ENCODE measurements around the gene SH2D3A. TPM values are rescaled to one million over a fixed set of nuclear protein-coding genes. Genes with fewer than 3 reads are reported as not detected.

The SH2D3A gene
- total and polyA plus RNA-seq, 2 donors (not counting 1 experiment from before 2014, with no cell fraction given), result 36.1 to 54.1 TPM

GRCh38 chr19:6725513-6726231, 41.6 kb downstream of the SH2D3A start:
- intact Hi-C loops (cut with micrococcal nuclease), result loop anchor here (10.0 kb wide), 1 partner anchor 51 kb away; the partner anchor contains the start of gene TNFSF14
- peaks cover 0 to 3% (median 0%) of the 10 kb centered on the region in 3 donors for H3K9me3 ChIP-seq (ENCODE audit: control extremely low read depth in 1 of 3, control insufficient read depth in 2 of 3, insufficient read depth in 1 of 3, low read length in 2 of 3)
- H3K4me3 Mint-ChIP-seq, result no peak overlapping the region

More at GRCh38 chr19:6725513-6726231, 41.6 kb downstream of the SH2D3A start:
- H3K4me1 ChIP-seq (ENCODE audit: control insufficient read depth in 2 of 2, insufficient read depth in 2 of 2, low read length in 2 of 2), result peaks cover 57 to 58% of the 10 kb centered on the region in 2 donors
- CTCF ChIA-PET, result interaction anchor here (1.4 kb wide), 1 partner anchor 11 kb away, joined by 3 read pairs; no protein-coding TSS in a partner anchor
- H3K27me3 ChIP-seq (replicated peaks in 1 of 4; ENCODE audit: control extremely low read depth in 1 of 4, control insufficient read depth in 3 of 4, insufficient read depth in 4 of 4, low read length in 3 of 4), result no peaks in the 10 kb centered on the region
- Mint-ChIP-seq H3K9me3 (ENCODE audit: insufficient read depth) (no peaks in the 10 kb centered on the region), H3K27ac (peak overlapping the region; percentile 83), H3K4me1 (peaks cover 67% of the 10 kb centered on the region), H3K27me3 (no peaks in the 10 kb centered on the region)
- no peaks in the 10 kb centered on the region for H3K79me2 ChIP-seq (ENCODE audit: control insufficient read depth, insufficient read depth, low read length)
- H4K20me1 ChIP-seq (ENCODE audit: control insufficient read depth, insufficient read depth, low read length, poor library complexity, severe bottlenecking), result no peaks in the 10 kb centered on the region
- DNase-seq (no peak), ATAC-seq (ENCODE audit: low read depth) (no peak)
- peak overlapping the region; percentile 42 for H3K4me2 ChIP-seq (replicated peaks; ENCODE audit: low read depth, low read length, poor library complexity, severe bottlenecking)
- no peak for TF ChIP-seq EZH2 (IDR thresholded peaks at IDR 0.05; ENCODE audit: borderline replicate concordance, insufficient read depth, low read depth, low read length, poor library complexity, severe bottlenecking)
- TF ChIP-seq CTCF (IDR thresholded peaks at IDR 0.05), result no peak
- no peak overlapping the region for H3K9ac ChIP-seq (ENCODE audit: low read length)
- H3K4me3 ChIP-seq (ENCODE audit: control extremely low read depth in 1 of 5, extremely low read depth in 1 of 5, insufficient read depth in 1 of 5, low read depth in 2 of 5, low read length in 4 of 5), result no peak overlapping the region
- H3K36me3 ChIP-seq (replicated peaks in 1 of 2; ENCODE audit: control extremely low read depth in 1 of 2, control insufficient read depth in 1 of 2, extremely low read depth in 1 of 2, insufficient read depth in 2 of 2, low read length in 1 of 2), result no peaks in the 10 kb centered on the region
- peak overlapping the region in 1 of 2 donors; percentile 39 for H3K27ac ChIP-seq (ENCODE audit: low read length in 2 of 2)
- no peak overlapping the region for H2AFZ ChIP-seq (ENCODE audit: insufficient read depth, low read depth, low read length, poor library complexity, severe bottlenecking)
- POLR2A ChIA-PET, result interaction anchor here (0.7 to 1.1 kb wide), 2 partner anchors 11 to 681 kb away, joined by 3 read pairs; no protein-coding TSS in a partner anchor
- 98% methylated on average over 15 of the region's 16 CpGs for WGBS (ENCODE audit: insufficient coverage)

All from B cell (primary cell).